Stimulated activated naive CD8-positive, alpha-beta T cell treated with anti-CD3 and anti-CD28 coated beads, Interleukin-15, Interleukin-2, amounts not matched to agents 100 ng/mL and 50 ng/mL, for 24 hours (primary cell): ENCODE results near the gene DMRTC1B.
"Not testable (repeated sequence)": the region's sequence is repeated elsewhere in the genome, so short reads cannot be mapped to it uniquely, and the experiment has no call there.

ENCODE experiments used
- H3K27ac Mint-ChIP-seq: one replicate; pipeline ENCODE4 v1.8.0; 2021; ENCODE audit warnings: mild to moderate bottlenecking, mixed read lengths
- H3K27me3 Mint-ChIP-seq: one replicate; pipeline ENCODE4 v1.8.0; 2021; ENCODE audit warnings: mixed read lengths
- H3K36me3 Mint-ChIP-seq: one replicate; pipeline ENCODE4 v1.8.0; 2021; ENCODE audit warnings: low read depth, mixed read lengths
- H3K4me1 Mint-ChIP-seq: one replicate; pipeline ENCODE4 v1.8.0; 2021; ENCODE audit warnings: low read depth, mixed read lengths
- H3K4me3 Mint-ChIP-seq: one replicate; pipeline ENCODE4 v1.8.0; 2021; ENCODE audit warnings: mild to moderate bottlenecking, mixed read lengths
- H3K9me3 Mint-ChIP-seq: one replicate; pipeline ENCODE4 v1.8.0; 2021; ENCODE audit warnings: mixed read lengths

The DMRTC1B gene

DNA sequence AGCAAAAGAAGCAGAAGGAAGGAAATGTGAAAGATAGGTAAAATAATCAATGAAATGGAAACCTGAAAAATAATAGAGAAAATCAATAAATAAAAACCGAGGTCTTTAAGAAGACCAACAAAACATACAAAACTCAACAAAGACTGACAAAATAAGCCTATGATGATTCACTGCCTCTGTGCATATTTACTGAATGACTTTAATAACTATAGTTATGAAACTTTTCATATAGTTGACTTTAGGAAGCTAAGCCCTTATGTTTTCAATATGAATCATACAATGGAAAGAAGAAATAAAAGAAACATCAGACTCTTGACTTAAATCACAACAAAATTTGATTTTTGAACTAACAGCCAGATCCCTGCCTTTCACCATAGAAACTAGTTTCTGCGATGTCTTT lies 60.8 kb downstream of the DMRTC1B start:
- H3K36me3 Mint-ChIP-seq, H3K9me3 Mint-ChIP-seq, H3K27ac Mint-ChIP-seq, H3K27me3 Mint-ChIP-seq, H3K4me3 Mint-ChIP-seq, H3K4me1 Mint-ChIP-seq: not testable (repeated sequence)

DNA sequence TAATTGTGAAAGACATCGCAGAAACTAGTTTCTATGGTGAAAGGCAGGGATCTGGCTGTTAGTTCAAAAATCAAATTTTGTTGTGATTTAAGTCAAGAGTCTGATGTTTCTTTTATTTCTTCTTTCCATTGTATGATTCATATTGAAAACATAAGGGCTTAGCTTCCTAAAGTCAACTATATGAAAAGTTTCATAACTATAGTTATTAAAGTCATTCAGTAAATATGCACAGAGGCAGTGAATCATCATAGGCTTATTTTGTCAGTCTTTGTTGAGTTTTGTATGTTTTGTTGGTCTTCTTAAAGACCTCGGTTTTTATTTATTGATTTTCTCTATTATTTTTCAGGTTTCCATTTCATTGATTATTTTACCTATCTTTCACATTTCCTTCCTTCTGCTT lies 106.2 kb downstream of the DMRTC1B start:
- H3K9me3 Mint-ChIP-seq, H3K36me3 Mint-ChIP-seq, H3K4me3 Mint-ChIP-seq, H3K4me1 Mint-ChIP-seq, H3K27me3 Mint-ChIP-seq, H3K27ac Mint-ChIP-seq: not testable (repeated sequence)

DNA sequence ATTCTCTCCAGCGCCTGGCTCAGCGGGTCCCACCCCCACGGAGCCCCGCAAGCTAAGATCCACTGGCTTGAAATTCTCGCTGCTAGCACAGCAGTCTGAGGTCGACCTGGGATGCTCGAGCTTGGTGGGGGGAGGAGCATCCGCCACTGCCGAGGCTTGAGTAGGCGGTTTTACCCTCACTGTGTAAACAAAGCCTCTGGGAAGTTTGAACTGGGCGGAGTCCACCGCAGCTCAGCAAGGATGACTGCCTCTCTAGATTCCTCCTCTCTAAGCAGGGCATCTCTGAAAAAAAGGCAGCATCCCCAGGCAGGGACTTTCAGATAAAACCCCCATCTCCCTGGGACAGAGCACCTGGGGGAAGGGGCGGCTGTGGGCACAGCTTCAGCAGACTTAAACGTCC lies 113.0 kb downstream of the DMRTC1B start:
- H3K4me3 Mint-ChIP-seq, H3K9me3 Mint-ChIP-seq, H3K27ac Mint-ChIP-seq, H3K27me3 Mint-ChIP-seq, H3K4me1 Mint-ChIP-seq, H3K36me3 Mint-ChIP-seq: not testable (repeated sequence)
